Kidney tubule cell (primary cell): ENCODE data around the gene KLK2.

ENCODE experiments used
- DNase-seq: peaks from one replicate; pipeline ENCODE4 v3.0.0-alpha.2; 2018; ENCODE audit warnings: low spot score

Gene KLK2

GRCh38 chr19:50894478-50895356 lies 21.5 kb downstream of the KLK2 start:
- DNase-seq: no peak

GRCh38 chr19:50896089-50896590 lies 22.9 kb downstream of the KLK2 start:
- peak; percentile 21 for DNase-seq

- DNase-seq: peak; percentile 97
Measured at GRCh38 chr19:50896591-50897190, 23.5 kb downstream of the KLK2 start.

GRCh38 chr19:50897191-50897607 lies 24.0 kb downstream of the KLK2 start:
- DNase-seq: peak; percentile 17

GRCh38 chr19:50897612-50898011 lies 24.4 kb downstream of the KLK2 start:
- no peak for DNase-seq

- no peak for DNase-seq
Measured at GRCh38 chr19:50898018-50898417, 24.8 kb downstream of the KLK2 start.

GRCh38 chr19:50899569-50899968 lies 26.3 kb downstream of the KLK2 start:
- no peak for DNase-seq

GRCh38 chr19:50902640-50903039 lies 29.4 kb downstream of the KLK2 start:
- DNase-seq: no peak

- DNase-seq: no peak
Measured at GRCh38 chr19:50906217-50906616, 33.0 kb downstream of the KLK2 start.

- no peak for DNase-seq
Measured at GRCh38 chr19:50908336-50908735, 35.1 kb downstream of the KLK2 start.

GRCh38 chr19:50909240-50910070 lies 36.2 kb downstream of the KLK2 start:
- peak; percentile 30 for DNase-seq

- no peak for DNase-seq
Measured at GRCh38 chr19:50910722-50911121, 37.5 kb downstream of the KLK2 start.

GRCh38 chr19:50911206-50912101 lies 38.2 kb downstream of the KLK2 start, which contains the start of gene KLK4:
TSS of gene KLK4 (minus strand) at chr19:50911395. CDS start at chr19:50910738, 657 bp downstream.
- no peak for DNase-seq

GRCh38 chr19:50912102-50912599 lies 38.9 kb downstream of the KLK2 start:
- no peak for DNase-seq

- DNase-seq: peak; percentile 17
Measured at GRCh38 chr19:50912727-50913716, 39.8 kb downstream of the KLK2 start.

GRCh38 chr19:50916069-50916468 lies 42.8 kb downstream of the KLK2 start:
- DNase-seq: no peak

- DNase-seq: peak; percentile 51
Measured at GRCh38 chr19:50921426-50922316, 48.4 kb downstream of the KLK2 start.

GRCh38 chr19:50922317-50922853 lies 49.1 kb downstream of the KLK2 start:
- DNase-seq: peak; percentile 85
